Measurements from ENCODE around the gene INPP4B.

- TF ChIP-seq, protein P1, sequence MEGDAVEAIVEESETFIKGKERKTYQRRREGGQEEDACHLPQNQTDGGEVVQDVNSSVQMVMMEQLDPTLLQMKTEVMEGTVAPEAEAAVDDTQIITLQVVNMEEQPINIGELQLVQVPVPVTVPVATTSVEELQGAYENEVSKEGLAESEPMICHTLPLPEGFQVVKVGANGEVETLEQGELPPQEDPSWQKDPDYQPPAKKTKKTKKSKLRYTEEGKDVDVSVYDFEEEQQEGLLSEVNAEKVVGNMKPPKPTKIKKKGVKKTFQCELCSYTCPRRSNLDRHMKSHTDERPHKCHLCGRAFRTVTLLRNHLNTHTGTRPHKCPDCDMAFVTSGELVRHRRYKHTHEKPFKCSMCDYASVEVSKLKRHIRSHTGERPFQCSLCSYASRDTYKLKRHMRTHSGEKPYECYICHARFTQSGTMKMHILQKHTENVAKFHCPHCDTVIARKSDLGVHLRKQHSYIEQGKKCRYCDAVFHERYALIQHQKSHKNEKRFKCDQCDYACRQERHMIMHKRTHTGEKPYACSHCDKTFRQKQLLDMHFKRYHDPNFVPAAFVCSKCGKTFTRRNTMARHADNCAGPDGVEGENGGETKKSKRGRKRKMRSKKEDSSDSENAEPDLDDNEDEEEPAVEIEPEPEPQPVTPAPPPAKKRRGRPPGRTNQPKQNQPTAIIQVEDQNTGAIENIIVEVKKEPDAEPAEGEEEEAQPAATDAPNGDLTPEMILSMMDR (conservative IDR thresholded peaks at IDR 0.05; ENCODE audit: low read depth, low read length), result no peak
- TF ChIP-seq EZH2phosphoT487 (IDR thresholded peaks at IDR 0.05; ENCODE audit: borderline replicate concordance, low read length) (no peak), EZH2 (IDR thresholded peaks at IDR 0.05; ENCODE audit: low read length, unreplicated experiment) (no peak)
Observed at GRCh38 chr4:142596121-142596520, 250.0 kb downstream of the INPP4B start.

All from PC-3 (cell line).